Ishikawa (cell line): Measurements from ENCODE around the gene PGAP3.

ENCODE experiments used
- EP300 ChIP-seq: IDR thresholded peaks from 2 replicates; pipeline ENCODE4 v1.6.1; 2012; ENCODE audit warnings: borderline replicate concordance
- FOXM1 ChIP-seq: IDR thresholded peaks from 2 replicates; pipeline ENCODE4 v1.6.1; 2012; ENCODE audit warnings: low read depth, borderline replicate concordance
- REST ChIP-seq: IDR thresholded peaks from 2 replicates; pipeline ENCODE4 v1.6.1; 2012; ENCODE audit warnings: low read depth, mild to moderate bottlenecking
- TAF1 ChIP-seq: IDR thresholded peaks from 2 replicates; pipeline ENCODE4 v1.6.1; 2012; ENCODE audit warnings: low read depth, mild to moderate bottlenecking

- no peak for TF ChIP-seq EP300
- no peak for TF ChIP-seq TAF1
- TF ChIP-seq REST = no peak
- TF ChIP-seq FOXM1 = no peak
These were observed 28.4 kb downstream of the PGAP3 start for GRCh38 chr17:39659279-39660010.
